H1 (cell line): Measurements from ENCODE around the gene GMPPA. TPM values are rescaled to one million over a fixed set of nuclear protein-coding genes. Genes with fewer than 3 reads are reported as not detected.

Experiments used
- ATF3 ChIP-seq: IDR thresholded peaks from 2 replicates; pipeline ENCODE4 v1.6.1; 2011; ENCODE audit warnings: low read depth, mild to moderate bottlenecking, low read length; ENCODE audit not compliant: insufficient read depth
- FOSL1 ChIP-seq: IDR thresholded peaks from 2 replicates; pipeline ENCODE4 v1.6.1; 2011; ENCODE audit warnings: mild to moderate bottlenecking, low read depth, low read length, moderate library complexity; ENCODE audit not compliant: insufficient read depth
- GABPA ChIP-seq: IDR thresholded peaks from 2 replicates; pipeline ENCODE4 v1.6.1; 2011; ENCODE audit warnings: mild to moderate bottlenecking, low read length, moderate library complexity, borderline replicate concordance; ENCODE audit not compliant: insufficient read depth
- HDAC2 ChIP-seq, 2 experiments: fragments of 300-600 bp in 1 of 2; sonication (generic) in 1 of 2; IDR thresholded peaks; 2 replicates each; pipeline ENCODE4 v1.6.1; 2011 to 2012; ENCODE audit warnings: low read depth in 2 of 2, low read length in 2 of 2, mild to moderate bottlenecking in 2 of 2, moderate library complexity in 2 of 2, borderline replicate concordance in 1 of 2, inconsistent platforms in 1 of 2
- KDM4A ChIP-seq: IDR thresholded peaks from one replicate; pipeline ENCODE4 v1.7.1; 2012; ENCODE audit warnings: low read depth, mild to moderate bottlenecking, moderate library complexity, low read length, inconsistent platforms; ENCODE audit not compliant: severe bottlenecking
- MAFK ChIP-seq: IDR thresholded peaks from 2 replicates; pipeline ENCODE4 v1.6.1; 2012; ENCODE audit warnings: low read depth, mild to moderate bottlenecking, improper control_type of control experiment, low read length
- POLR2A ChIP-seq, 2 experiments: IDR thresholded peaks; 1 replicate in 1 of 2; 2 replicates in 1 of 2; pipeline ENCODE4 v1.6.1; 2011; ENCODE audit warnings: low read depth in 2 of 2, low read length in 2 of 2, mild to moderate bottlenecking in 2 of 2; ENCODE audit errors: control extremely low read depth in 1 of 2
- SIN3A ChIP-seq, 2 experiments: IDR thresholded peaks in 1 of 2; conservative IDR thresholded peaks in 1 of 2; 2 replicates each; pipeline ENCODE4 v1.6.1; 2011 to 2012; ENCODE audit warnings: low read length in 2 of 2, improper control_type of control experiment in 1 of 2, low read depth in 1 of 2, mild to moderate bottlenecking in 1 of 2
- ZNF274 ChIP-seq: IDR thresholded peaks from 2 replicates; pipeline ENCODE4 v1.7.0; 2012; ENCODE audit warnings: low read length, borderline replicate concordance; ENCODE audit errors: extremely low read depth
- polyA plus RNA-seq, 7 experiments: library from polyadenylated mRNA; depleted of rRNA in 3 of 7; stranded (reverse) in 5 of 7; unstranded in 2 of 7; fragments of >200 nt in 5 of 7; fragments of 200-250 nt in 2 of 7; gene quantifications; 1 replicate in 5 of 7; 2 replicates in 1 of 7; 4 replicates in 1 of 7; pipeline versions ENCODE4 v1.2.1 to v1.2.3, GENCODE V29; 2011 to 2013; ENCODE audit warnings: missing spikeins in 2 of 7, mixed read lengths in 2 of 7
- total RNA-seq: library from RNA; stranded (reverse); fragmentation: NEBNext Ultra II Directional; extraction: Animal tissue kit (Norgen Biotek cat#: 25700); gene quantifications from 2 replicates; pipeline ENCODE4 v1.2.1, GENCODE V29; 2021
- TF ChIP-seq, protein P1 (sequence below): fragments of 300-600 bp; sonication (generic); IDR thresholded peaks from 2 replicates; pipeline ENCODE4 v1.7.1; 2012; ENCODE audit warnings: low read length, moderate library complexity, mild to moderate bottlenecking, inconsistent platforms; ENCODE audit not compliant: insufficient replicate concordance

The GMPPA gene
- total and polyA plus RNA-seq, 2 of the 8 experiments (the other 6 are each of a cell fraction or from before 2014, with no cell fraction given), result 34.3 to 98.8 TPM

GRCh38 chr2:219476652-219477151 lies 22.0 kb upstream of the GMPPA start (continued):
- TF ChIP-seq, protein P1, sequence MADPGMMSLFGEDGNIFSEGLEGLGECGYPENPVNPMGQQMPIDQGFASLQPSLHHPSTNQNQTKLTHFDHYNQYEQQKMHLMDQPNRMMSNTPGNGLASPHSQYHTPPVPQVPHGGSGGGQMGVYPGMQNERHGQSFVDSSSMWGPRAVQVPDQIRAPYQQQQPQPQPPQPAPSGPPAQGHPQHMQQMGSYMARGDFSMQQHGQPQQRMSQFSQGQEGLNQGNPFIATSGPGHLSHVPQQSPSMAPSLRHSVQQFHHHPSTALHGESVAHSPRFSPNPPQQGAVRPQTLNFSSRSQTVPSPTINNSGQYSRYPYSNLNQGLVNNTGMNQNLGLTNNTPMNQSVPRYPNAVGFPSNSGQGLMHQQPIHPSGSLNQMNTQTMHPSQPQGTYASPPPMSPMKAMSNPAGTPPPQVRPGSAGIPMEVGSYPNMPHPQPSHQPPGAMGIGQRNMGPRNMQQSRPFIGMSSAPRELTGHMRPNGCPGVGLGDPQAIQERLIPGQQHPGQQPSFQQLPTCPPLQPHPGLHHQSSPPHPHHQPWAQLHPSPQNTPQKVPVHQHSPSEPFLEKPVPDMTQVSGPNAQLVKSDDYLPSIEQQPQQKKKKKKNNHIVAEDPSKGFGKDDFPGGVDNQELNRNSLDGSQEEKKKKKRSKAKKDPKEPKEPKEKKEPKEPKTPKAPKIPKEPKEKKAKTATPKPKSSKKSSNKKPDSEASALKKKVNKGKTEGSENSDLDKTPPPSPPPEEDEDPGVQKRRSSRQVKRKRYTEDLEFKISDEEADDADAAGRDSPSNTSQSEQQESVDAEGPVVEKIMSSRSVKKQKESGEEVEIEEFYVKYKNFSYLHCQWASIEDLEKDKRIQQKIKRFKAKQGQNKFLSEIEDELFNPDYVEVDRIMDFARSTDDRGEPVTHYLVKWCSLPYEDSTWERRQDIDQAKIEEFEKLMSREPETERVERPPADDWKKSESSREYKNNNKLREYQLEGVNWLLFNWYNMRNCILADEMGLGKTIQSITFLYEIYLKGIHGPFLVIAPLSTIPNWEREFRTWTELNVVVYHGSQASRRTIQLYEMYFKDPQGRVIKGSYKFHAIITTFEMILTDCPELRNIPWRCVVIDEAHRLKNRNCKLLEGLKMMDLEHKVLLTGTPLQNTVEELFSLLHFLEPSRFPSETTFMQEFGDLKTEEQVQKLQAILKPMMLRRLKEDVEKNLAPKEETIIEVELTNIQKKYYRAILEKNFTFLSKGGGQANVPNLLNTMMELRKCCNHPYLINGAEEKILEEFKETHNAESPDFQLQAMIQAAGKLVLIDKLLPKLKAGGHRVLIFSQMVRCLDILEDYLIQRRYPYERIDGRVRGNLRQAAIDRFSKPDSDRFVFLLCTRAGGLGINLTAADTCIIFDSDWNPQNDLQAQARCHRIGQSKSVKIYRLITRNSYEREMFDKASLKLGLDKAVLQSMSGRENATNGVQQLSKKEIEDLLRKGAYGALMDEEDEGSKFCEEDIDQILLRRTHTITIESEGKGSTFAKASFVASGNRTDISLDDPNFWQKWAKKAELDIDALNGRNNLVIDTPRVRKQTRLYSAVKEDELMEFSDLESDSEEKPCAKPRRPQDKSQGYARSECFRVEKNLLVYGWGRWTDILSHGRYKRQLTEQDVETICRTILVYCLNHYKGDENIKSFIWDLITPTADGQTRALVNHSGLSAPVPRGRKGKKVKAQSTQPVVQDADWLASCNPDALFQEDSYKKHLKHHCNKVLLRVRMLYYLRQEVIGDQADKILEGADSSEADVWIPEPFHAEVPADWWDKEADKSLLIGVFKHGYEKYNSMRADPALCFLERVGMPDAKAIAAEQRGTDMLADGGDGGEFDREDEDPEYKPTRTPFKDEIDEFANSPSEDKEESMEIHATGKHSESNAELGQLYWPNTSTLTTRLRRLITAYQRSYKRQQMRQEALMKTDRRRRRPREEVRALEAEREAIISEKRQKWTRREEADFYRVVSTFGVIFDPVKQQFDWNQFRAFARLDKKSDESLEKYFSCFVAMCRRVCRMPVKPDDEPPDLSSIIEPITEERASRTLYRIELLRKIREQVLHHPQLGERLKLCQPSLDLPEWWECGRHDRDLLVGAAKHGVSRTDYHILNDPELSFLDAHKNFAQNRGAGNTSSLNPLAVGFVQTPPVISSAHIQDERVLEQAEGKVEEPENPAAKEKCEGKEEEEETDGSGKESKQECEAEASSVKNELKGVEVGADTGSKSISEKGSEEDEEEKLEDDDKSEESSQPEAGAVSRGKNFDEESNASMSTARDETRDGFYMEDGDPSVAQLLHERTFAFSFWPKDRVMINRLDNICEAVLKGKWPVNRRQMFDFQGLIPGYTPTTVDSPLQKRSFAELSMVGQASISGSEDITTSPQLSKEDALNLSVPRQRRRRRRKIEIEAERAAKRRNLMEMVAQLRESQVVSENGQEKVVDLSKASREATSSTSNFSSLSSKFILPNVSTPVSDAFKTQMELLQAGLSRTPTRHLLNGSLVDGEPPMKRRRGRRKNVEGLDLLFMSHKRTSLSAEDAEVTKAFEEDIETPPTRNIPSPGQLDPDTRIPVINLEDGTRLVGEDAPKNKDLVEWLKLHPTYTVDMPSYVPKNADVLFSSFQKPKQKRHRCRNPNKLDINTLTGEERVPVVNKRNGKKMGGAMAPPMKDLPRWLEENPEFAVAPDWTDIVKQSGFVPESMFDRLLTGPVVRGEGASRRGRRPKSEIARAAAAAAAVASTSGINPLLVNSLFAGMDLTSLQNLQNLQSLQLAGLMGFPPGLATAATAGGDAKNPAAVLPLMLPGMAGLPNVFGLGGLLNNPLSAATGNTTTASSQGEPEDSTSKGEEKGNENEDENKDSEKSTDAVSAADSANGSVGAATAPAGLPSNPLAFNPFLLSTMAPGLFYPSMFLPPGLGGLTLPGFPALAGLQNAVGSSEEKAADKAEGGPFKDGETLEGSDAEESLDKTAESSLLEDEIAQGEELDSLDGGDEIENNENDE, result no peak
- no peak for TF ChIP-seq ZNF274
- peak in 1 of 2 experiments; percentile 61; a peak in 1 of 3 replicates for TF ChIP-seq POLR2A (IDR thresholded peaks at IDR 0.05; ENCODE audit: control extremely low read depth in 1 of 2, low read depth in 2 of 2, low read length in 2 of 2)
- no peak for TF ChIP-seq HDAC2 (IDR thresholded peaks at IDR 0.05; ENCODE audit: borderline replicate concordance in 1 of 2, low read depth in 2 of 2, low read length in 2 of 2)
- no peak for TF ChIP-seq ATF3
- TF ChIP-seq SIN3A (conservative IDR thresholded peaks at IDR 0.05 in 1 of 2, IDR thresholded peaks at IDR 0.05 in 1 of 2; ENCODE audit: low read depth in 1 of 2, low read length in 2 of 2), result no peak
- no peak for TF ChIP-seq MAFK
- TF ChIP-seq GABPA, result no peak
- no peak for TF ChIP-seq KDM4A
- no peak for TF ChIP-seq FOSL1
